Measurements from ENCODE around the gene MARF1. TPM values are rescaled to one million over a fixed set of nuclear protein-coding genes. Genes with fewer than 3 reads are reported as not detected.

The MARF1 gene
- total RNA-seq, 1 donor from 2014 or later, result 16.0 TPM

DNA sequence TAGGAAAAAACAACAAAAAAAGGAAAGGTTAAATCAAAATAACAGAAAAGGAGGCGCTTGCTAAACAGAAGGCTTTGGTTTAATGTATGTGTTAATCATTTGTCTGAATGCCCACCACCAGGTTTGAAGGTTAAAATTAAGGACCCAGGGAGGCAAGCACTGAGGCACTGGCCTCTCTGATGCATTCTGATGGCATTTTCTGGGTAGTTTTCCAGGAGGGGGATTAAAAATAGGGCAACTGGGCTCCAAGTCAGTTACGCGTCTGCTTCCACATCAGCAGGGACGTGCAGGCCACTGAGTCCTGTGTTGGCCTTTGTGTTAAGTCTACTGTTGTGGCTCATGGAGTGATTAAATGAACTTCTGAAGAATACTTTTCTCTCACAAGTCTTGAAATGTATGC, 26.9 kb downstream of the MARF1 start:
- TF ChIP-seq, protein P1, sequence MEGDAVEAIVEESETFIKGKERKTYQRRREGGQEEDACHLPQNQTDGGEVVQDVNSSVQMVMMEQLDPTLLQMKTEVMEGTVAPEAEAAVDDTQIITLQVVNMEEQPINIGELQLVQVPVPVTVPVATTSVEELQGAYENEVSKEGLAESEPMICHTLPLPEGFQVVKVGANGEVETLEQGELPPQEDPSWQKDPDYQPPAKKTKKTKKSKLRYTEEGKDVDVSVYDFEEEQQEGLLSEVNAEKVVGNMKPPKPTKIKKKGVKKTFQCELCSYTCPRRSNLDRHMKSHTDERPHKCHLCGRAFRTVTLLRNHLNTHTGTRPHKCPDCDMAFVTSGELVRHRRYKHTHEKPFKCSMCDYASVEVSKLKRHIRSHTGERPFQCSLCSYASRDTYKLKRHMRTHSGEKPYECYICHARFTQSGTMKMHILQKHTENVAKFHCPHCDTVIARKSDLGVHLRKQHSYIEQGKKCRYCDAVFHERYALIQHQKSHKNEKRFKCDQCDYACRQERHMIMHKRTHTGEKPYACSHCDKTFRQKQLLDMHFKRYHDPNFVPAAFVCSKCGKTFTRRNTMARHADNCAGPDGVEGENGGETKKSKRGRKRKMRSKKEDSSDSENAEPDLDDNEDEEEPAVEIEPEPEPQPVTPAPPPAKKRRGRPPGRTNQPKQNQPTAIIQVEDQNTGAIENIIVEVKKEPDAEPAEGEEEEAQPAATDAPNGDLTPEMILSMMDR (IDR thresholded peaks at IDR 0.05), result no peak
- no peak overlapping the region for H3K27ac ChIP-seq
- H3K36me3 ChIP-seq, result peaks cover 75 to 80% of the 10 kb centered on the region in 2 donors
- peaks cover 0 to 1% of the 10 kb centered on the region in 2 donors for H3K4me1 ChIP-seq
- no peaks in the 10 kb centered on the region for H3K9me3 ChIP-seq
- intact Hi-C loops (cut with DNase I), result no loop called here
- H3K27me3 ChIP-seq, result no peaks in the 10 kb centered on the region
- DNase-seq (ENCODE audit: low spot score in 2 of 2), result no peak
- no peak overlapping the region for H3K4me3 ChIP-seq

DNA sequence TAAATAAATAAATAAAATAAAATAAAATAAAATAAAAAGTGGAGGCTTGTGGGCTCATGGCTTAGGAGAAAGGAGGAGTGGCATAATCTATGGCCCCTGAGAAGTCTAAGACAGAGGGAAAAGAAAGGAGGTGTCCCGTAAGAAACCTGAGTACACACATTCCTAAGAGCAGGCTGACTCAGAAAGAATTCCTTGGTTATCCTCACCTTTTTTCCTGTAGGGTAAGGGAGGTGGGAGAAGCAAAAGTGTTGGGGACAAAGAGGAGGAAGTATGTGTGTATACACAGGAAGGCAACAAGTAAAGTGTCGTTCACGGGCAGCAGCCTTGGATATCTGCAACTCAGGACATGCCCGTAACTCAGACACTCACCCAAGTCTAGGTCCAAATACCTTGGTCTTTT, 29.3 kb downstream of the MARF1 start:
- Histone ChIP-seq H3K4me3 (no peak overlapping the region), H3K4me1 (no peaks in the 10 kb centered on the region), H3K27me3 (no peaks in the 10 kb centered on the region), H3K36me3 (peaks cover 80 to 89% of the 10 kb centered on the region in 2 donors), H3K9me3 (no peaks in the 10 kb centered on the region), H3K27ac (no peak overlapping the region)
- TF ChIP-seq, protein P1 (IDR thresholded peaks at IDR 0.05), result no peak
- DNase-seq (ENCODE audit: low spot score in 2 of 2), result no peak
- intact Hi-C loops (cut with DNase I), result no loop called here

DNA sequence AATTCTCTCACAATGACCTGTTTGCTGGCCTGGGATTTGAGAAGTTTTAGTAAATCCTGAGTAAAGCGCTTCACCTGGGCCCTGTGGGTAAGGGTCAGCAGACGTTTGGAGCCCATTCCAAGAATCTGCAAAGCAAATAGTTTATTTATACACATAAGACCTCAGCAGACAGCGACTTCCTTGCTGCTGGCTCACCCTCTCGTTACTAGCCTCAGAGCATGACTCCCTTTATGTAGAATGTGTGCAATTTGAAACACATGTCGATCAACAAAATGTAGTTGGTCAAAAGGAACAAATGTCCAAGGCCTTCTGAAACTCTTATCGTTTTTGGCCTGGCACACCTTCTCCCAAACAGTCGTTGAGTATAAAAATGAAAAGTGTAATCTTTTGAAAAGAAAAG, 31.3 kb downstream of the MARF1 start:
- no peaks in the 10 kb centered on the region for H3K4me1 ChIP-seq
- DNase-seq (ENCODE audit: low spot score in 2 of 2), result no peak
- H3K27me3 ChIP-seq, result no peaks in the 10 kb centered on the region
- no peak overlapping the region for H3K27ac ChIP-seq
- no peaks in the 10 kb centered on the region for H3K9me3 ChIP-seq
- intact Hi-C loops (cut with DNase I), result no loop called here
- H3K36me3 ChIP-seq, result peaks cover 89 to 94% of the 10 kb centered on the region in 2 donors
- TF ChIP-seq, protein P1 (IDR thresholded peaks at IDR 0.05), result no peak
- H3K4me3 ChIP-seq, result no peak overlapping the region

DNA sequence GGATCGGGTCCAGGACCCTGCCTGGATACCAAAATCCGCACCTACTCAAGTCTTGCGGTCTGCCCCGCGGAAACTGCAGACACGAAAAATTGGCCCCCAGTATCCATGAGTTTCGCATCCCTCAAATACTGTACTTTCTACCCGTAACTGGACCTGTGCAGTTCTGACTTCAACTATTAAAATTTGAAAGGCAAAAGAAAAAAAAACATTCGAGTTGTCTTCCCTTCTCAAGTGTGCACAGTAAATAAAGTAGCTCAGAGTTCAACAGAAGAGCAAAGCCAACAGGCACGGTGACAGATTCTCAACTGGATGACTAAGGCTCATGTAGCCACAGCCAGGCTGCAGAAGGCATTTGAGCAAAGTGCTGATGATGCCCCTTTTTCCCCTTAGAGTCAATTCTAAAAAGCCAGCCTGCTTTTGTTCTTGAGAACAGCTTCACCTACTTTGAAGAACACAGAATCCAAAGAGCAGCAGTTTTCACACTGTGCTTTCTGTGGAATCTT, 32.5 kb downstream of the MARF1 start:
- no peak overlapping the region for H3K4me3 ChIP-seq
- intact Hi-C loops (cut with DNase I), result no loop called here
- H3K4me1 ChIP-seq, result no peaks in the 10 kb centered on the region
- no peak overlapping the region for H3K27ac ChIP-seq
- peaks cover 83 to 86% of the 10 kb centered on the region in 2 donors for H3K36me3 ChIP-seq
- no peaks in the 10 kb centered on the region for H3K9me3 ChIP-seq
- TF ChIP-seq, protein P1 (IDR thresholded peaks at IDR 0.05), result no peak
- no peaks in the 10 kb centered on the region for H3K27me3 ChIP-seq
- no peak for DNase-seq (ENCODE audit: low spot score in 2 of 2)

DNA sequence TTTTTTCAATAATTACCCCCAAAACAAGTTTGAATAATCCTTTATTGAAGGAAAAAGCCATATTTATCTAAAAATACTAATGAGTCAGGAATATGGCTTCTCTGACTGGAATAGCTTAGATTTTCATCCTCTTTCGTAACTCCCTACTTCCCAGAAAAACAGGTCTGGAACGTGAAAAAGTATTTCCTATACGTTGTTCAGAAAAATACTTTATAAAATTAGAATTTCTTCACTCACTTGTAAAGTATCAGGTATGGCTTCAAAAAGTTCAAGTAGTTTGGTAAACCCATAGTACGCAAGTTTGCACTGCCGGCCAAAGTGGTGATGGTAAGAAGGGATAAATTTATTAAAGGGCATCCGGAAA, 33.7 kb downstream of the MARF1 start:
- Histone ChIP-seq H3K36me3 (peaks cover 79 to 87% of the 10 kb centered on the region in 2 donors), H3K4me1 (no peaks in the 10 kb centered on the region), H3K27me3 (no peaks in the 10 kb centered on the region), H3K27ac (no peak overlapping the region), H3K9me3 (no peaks in the 10 kb centered on the region), H3K4me3 (no peak overlapping the region)
- DNase-seq (ENCODE audit: low spot score in 2 of 2), result peak in 1 of 2 donors; percentile 11
- intact Hi-C loops (cut with DNase I), result no loop called here
- TF ChIP-seq, protein P1 (IDR thresholded peaks at IDR 0.05), result no peak
